Activated CD4-positive, alpha-beta T cell treated with anti-CD3 and anti-CD28 coated beads for 36 hours (primary cell): ENCODE results near the gene CGB1. TPM values are rescaled to one million over a fixed set of nuclear protein-coding genes. Genes with fewer than 3 reads are reported as not detected.
A peak's percentile ranks its signal among the peaks of the same experiment; 100 is the strongest.
"Not testable (repeated sequence)": the region's sequence is repeated elsewhere in the genome, so short reads cannot be mapped to it uniquely, and the experiment has no call there.

Experiments used
- ATAC-seq: fragments of 200-7000 bp; cut with Tn5 transposase; one replicate; pipeline ENCODE4 v1.10.0; 2021; ENCODE audit warnings: mild to moderate bottlenecking, moderate library complexity
- CTCF ChIA-PET: fragments of 350-600 bp; sonication (Branson Sonifier 250); formaldehyde crosslinking; loops from one replicate; lab custom pipeline; 2021; ENCODE audit warnings: antibody characterized with exemption; lab: Charles Lee
- POLR2A ChIA-PET: fragments of 350-600 bp; sonication (Branson Sonifier 250); formaldehyde crosslinking; loops from one replicate; lab custom pipeline; 2021; ENCODE audit warnings: antibody characterized with exemption, inconsistent platforms; lab: Charles Lee
- DNase-seq: peaks from one replicate; pipeline ENCODE4 v3.0.0-alpha.2; 2020
- H3K27ac Mint-ChIP-seq: one replicate; pipeline ENCODE4 v1.8.0; 2021; ENCODE audit warnings: mixed read lengths
- H3K27me3 Mint-ChIP-seq: one replicate; pipeline ENCODE4 v1.8.0; 2021; ENCODE audit warnings: mixed read lengths
- H3K36me3 Mint-ChIP-seq: one replicate; pipeline ENCODE4 v1.8.0; 2021; ENCODE audit warnings: low read depth, mixed read lengths
- H3K4me1 Mint-ChIP-seq: one replicate; pipeline ENCODE4 v1.8.0; 2021; ENCODE audit warnings: mixed read lengths
- H3K4me3 Mint-ChIP-seq: one replicate; pipeline ENCODE4 v1.8.0; 2021; ENCODE audit warnings: mild to moderate bottlenecking, moderate library complexity, mixed read lengths
- H3K9me3 Mint-ChIP-seq: one replicate; pipeline ENCODE4 v1.8.0; 2021; ENCODE audit warnings: low read depth, mixed read lengths
- intact Hi-C, 2 experiments: fragments of 100-400 bp; cut with DNase I in 1 of 2; cut with micrococcal nuclease in 1 of 2; formaldehyde crosslinking; loops; one replicate each; pipeline versions ENCODE4 v1.14.2 to v1.15.1; 2022 to 2024; cut with DNase I, micrococcal nuclease
- total RNA-seq, 2 experiments: library from RNA; stranded (reverse); gene quantifications; one replicate each; pipeline ENCODE4 v1.2.3, GENCODE V29; 2021

CGB1 gene
- total RNA-seq, 2 experiments from 2014 or later, result not detected

GRCh38 chr19:49039736-49040135, 3.0 kb upstream of the CGB1 start:
- H3K27me3 Mint-ChIP-seq, H3K4me1 Mint-ChIP-seq, ATAC-seq, POLR2A ChIA-PET, CTCF ChIA-PET, H3K9me3 Mint-ChIP-seq, H3K27ac Mint-ChIP-seq, intact Hi-C loops, DNase-seq, H3K36me3 Mint-ChIP-seq, H3K4me3 Mint-ChIP-seq: not testable (repeated sequence)

- H3K27me3 Mint-ChIP-seq, H3K27ac Mint-ChIP-seq, H3K4me1 Mint-ChIP-seq, H3K9me3 Mint-ChIP-seq, H3K36me3 Mint-ChIP-seq, POLR2A ChIA-PET, H3K4me3 Mint-ChIP-seq, intact Hi-C loops, ATAC-seq, CTCF ChIA-PET, DNase-seq: not testable (repeated sequence)
These were observed 2.0 kb upstream of the CGB1 start for GRCh38 chr19:49038557-49039276.

- ATAC-seq, intact Hi-C loops, H3K27ac Mint-ChIP-seq, CTCF ChIA-PET, H3K27me3 Mint-ChIP-seq, H3K9me3 Mint-ChIP-seq, POLR2A ChIA-PET, H3K36me3 Mint-ChIP-seq, H3K4me3 Mint-ChIP-seq, H3K4me1 Mint-ChIP-seq, DNase-seq: not testable (repeated sequence)
These were observed 1.4 kb upstream of the CGB1 start for GRCh38 chr19:49038111-49038510.

- ATAC-seq, result peak; percentile 96
- peak within 1 kb of the TSS; percentile 55 for H3K4me3 Mint-ChIP-seq
- CTCF ChIA-PET, result interaction anchor here (0.6 to 1.0 kb wide), 2 partner anchors 33 to 177 kb away, joined by 3 to 6 read pairs; no protein-coding TSS in a partner anchor
- H3K36me3 Mint-ChIP-seq, H3K4me1 Mint-ChIP-seq, POLR2A ChIA-PET, H3K27me3 Mint-ChIP-seq, H3K9me3 Mint-ChIP-seq: not testable (repeated sequence)
- H3K27ac Mint-ChIP-seq, result peak within 1 kb of the TSS; percentile 31
- intact Hi-C loops, result loop anchor here in 1 of 2 experiments (1.0 kb wide), 1 partner anchor 38 kb away; the partner anchor contains the start of genes GYS1 and RUVBL2
- DNase-seq, result peak; percentile 93
These were observed 4.9 kb downstream of the CGB1 start, which contains the start of gene CGB2 for GRCh38 chr19:49031642-49032301. Gene CGB2, plus strand, starts transcription at chr19:49031890. Its CDS starts 206 bp downstream, at chr19:49032096.

GRCh38 chr19:49030323-49030722, 6.4 kb downstream of the CGB1 start:
- ATAC-seq, CTCF ChIA-PET, POLR2A ChIA-PET, H3K9me3 Mint-ChIP-seq, DNase-seq, H3K27ac Mint-ChIP-seq, H3K4me1 Mint-ChIP-seq, H3K4me3 Mint-ChIP-seq, H3K27me3 Mint-ChIP-seq, intact Hi-C loops, H3K36me3 Mint-ChIP-seq: not testable (repeated sequence)

- intact Hi-C loops, H3K4me3 Mint-ChIP-seq, H3K27ac Mint-ChIP-seq, H3K4me1 Mint-ChIP-seq, H3K9me3 Mint-ChIP-seq, H3K36me3 Mint-ChIP-seq, ATAC-seq, H3K27me3 Mint-ChIP-seq, DNase-seq, POLR2A ChIA-PET, CTCF ChIA-PET: not testable (repeated sequence)
These were observed 6.9 kb downstream of the CGB1 start for GRCh38 chr19:49029749-49030148.

- CTCF ChIA-PET, ATAC-seq, H3K9me3 Mint-ChIP-seq, H3K4me3 Mint-ChIP-seq, H3K36me3 Mint-ChIP-seq, H3K27me3 Mint-ChIP-seq, H3K27ac Mint-ChIP-seq, H3K4me1 Mint-ChIP-seq, POLR2A ChIA-PET, DNase-seq, intact Hi-C loops: not testable (repeated sequence)
These were observed 8.0 kb downstream of the CGB1 start for GRCh38 chr19:49028686-49029085.

- CTCF ChIA-PET, H3K27me3 Mint-ChIP-seq, H3K4me1 Mint-ChIP-seq, H3K36me3 Mint-ChIP-seq, H3K27ac Mint-ChIP-seq, ATAC-seq, H3K4me3 Mint-ChIP-seq, H3K9me3 Mint-ChIP-seq, DNase-seq, intact Hi-C loops, POLR2A ChIA-PET: not testable (repeated sequence)
These were observed 11.1 kb downstream of the CGB1 start for GRCh38 chr19:49025599-49025998.

GRCh38 chr19:49025088-49025487, 11.6 kb downstream of the CGB1 start:
- H3K36me3 Mint-ChIP-seq, DNase-seq, CTCF ChIA-PET, H3K27ac Mint-ChIP-seq, intact Hi-C loops, POLR2A ChIA-PET, H3K9me3 Mint-ChIP-seq, H3K4me3 Mint-ChIP-seq, H3K27me3 Mint-ChIP-seq, ATAC-seq, H3K4me1 Mint-ChIP-seq: not testable (repeated sequence)

GRCh38 chr19:49024233-49024632, 12.5 kb downstream of the CGB1 start, which contains the start of gene CGB3:
Gene CGB3, minus strand, starts transcription at chr19:49024333. Its CDS starts 362 bp downstream, at chr19:49023971.
- CTCF ChIA-PET, ATAC-seq, DNase-seq, H3K27me3 Mint-ChIP-seq, POLR2A ChIA-PET, H3K36me3 Mint-ChIP-seq, intact Hi-C loops, H3K4me3 Mint-ChIP-seq, H3K9me3 Mint-ChIP-seq, H3K27ac Mint-ChIP-seq: not testable (repeated sequence)
- H3K4me1 Mint-ChIP-seq, result peaks cover 10% of the 10 kb centered on the region

- ChIA-PET CTCF (interaction anchor here (1.5 kb wide), 1 partner anchor 22 kb away, joined by 5 read pairs; no protein-coding TSS in a partner anchor), POLR2A (no interaction called here)
- DNase-seq, result no peak
- Mint-ChIP-seq H3K4me3 (no peak overlapping the region), H3K9me3 (no peaks in the 10 kb centered on the region), H3K36me3 (no peaks in the 10 kb centered on the region), H3K27me3 (peaks cover 6% of the 10 kb centered on the region), H3K4me1 (peaks cover 16% of the 10 kb centered on the region), H3K27ac (no peak overlapping the region)
- no peak for ATAC-seq
- intact Hi-C loops, result no loop called here
These were observed 14.6 kb downstream of the CGB1 start for GRCh38 chr19:49022116-49022515.
